Mucosa of descending colon (tissue), 3 donors: ENCODE results near the gene RAB1A. TPM values are rescaled to one million over a fixed set of nuclear protein-coding genes. Genes with fewer than 3 reads are reported as not detected.

ENCODE experiments used
- ATAC-seq: fragments of 200-7000 bp; cut with Tn5 transposase; one replicate; pipeline ENCODE4 v1.9.1; 2020; ENCODE audit warnings: mild to moderate bottlenecking, moderate library complexity
- DNase-seq, 3 donors: peaks; one replicate each; pipeline ENCODE4 v3.0.0-alpha.2; 2020
- H3K36me3 ChIP-seq: fragments of 200-600 bp; one replicate; pipeline ENCODE4 v1.8.0; 2021; ENCODE audit warnings: low read depth, mild to moderate bottlenecking
- H3K4me1 ChIP-seq: fragments of 200-600 bp; one replicate; pipeline ENCODE4 v1.8.0; 2021; ENCODE audit warnings: low read depth, mild to moderate bottlenecking
- H3K4me3 ChIP-seq: fragments of 200-600 bp; one replicate; pipeline ENCODE4 v1.8.0; 2021; ENCODE audit warnings: mild to moderate bottlenecking
- H3K9me3 ChIP-seq: fragments of 200-600 bp; one replicate; pipeline ENCODE4 v1.8.0; 2021; ENCODE audit warnings: mild to moderate bottlenecking
- intact Hi-C, 2 donors: fragments of 100-400 bp; cut with DNase I in 1 of 2; cut with micrococcal nuclease in 1 of 2; formaldehyde crosslinking; loops; one replicate each; pipeline versions ENCODE4 v1.11.0 to v1.11.1; 2022; cut with DNase I, micrococcal nuclease
- total RNA-seq, 3 donors: library from RNA; stranded (reverse); fragmentation: NEBNext Ultra II Directional in 2 of 3; extraction: Animal tissue kit (Norgen Biotek cat#: 25700) in 2 of 3; gene quantifications; one replicate each; pipeline versions ENCODE4 v1.2.1 to v1.2.4, GENCODE V29; 2021 to 2023
- TF ChIP-seq, protein P1 (sequence below): fragments of 200-600 bp; IDR thresholded peaks from one replicate; pipeline ENCODE4 v1.8.0; 2022; ENCODE audit warnings: antibody characterized with exemption, mild to moderate bottlenecking
- donor health status: DM: no; HTN: no; CAD: no; lungs with moderate emphysema.
- donor health status: DM: no; HTN: no; CAD: no.
- donor health status: DM: no; HTN: yes; CAD: no.

The RAB1A gene
- total RNA-seq, 3 donors from 2014 or later, result 144 to 165 (median 151) TPM

- Histone ChIP-seq H3K36me3 (no peaks in the 10 kb centered on the region), H3K9me3 (no peaks in the 10 kb centered on the region), H3K4me1 (peaks cover 24% of the 10 kb centered on the region), H3K4me3 (no peak overlapping the region)
- intact Hi-C loops, result no loop called here
- no peak for ATAC-seq
- no peak for DNase-seq
- TF ChIP-seq, protein P1, sequence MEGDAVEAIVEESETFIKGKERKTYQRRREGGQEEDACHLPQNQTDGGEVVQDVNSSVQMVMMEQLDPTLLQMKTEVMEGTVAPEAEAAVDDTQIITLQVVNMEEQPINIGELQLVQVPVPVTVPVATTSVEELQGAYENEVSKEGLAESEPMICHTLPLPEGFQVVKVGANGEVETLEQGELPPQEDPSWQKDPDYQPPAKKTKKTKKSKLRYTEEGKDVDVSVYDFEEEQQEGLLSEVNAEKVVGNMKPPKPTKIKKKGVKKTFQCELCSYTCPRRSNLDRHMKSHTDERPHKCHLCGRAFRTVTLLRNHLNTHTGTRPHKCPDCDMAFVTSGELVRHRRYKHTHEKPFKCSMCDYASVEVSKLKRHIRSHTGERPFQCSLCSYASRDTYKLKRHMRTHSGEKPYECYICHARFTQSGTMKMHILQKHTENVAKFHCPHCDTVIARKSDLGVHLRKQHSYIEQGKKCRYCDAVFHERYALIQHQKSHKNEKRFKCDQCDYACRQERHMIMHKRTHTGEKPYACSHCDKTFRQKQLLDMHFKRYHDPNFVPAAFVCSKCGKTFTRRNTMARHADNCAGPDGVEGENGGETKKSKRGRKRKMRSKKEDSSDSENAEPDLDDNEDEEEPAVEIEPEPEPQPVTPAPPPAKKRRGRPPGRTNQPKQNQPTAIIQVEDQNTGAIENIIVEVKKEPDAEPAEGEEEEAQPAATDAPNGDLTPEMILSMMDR, result no peak
These were observed 21.1 kb downstream of the RAB1A start for GRCh38 chr2:65108780-65109179.

DNA sequence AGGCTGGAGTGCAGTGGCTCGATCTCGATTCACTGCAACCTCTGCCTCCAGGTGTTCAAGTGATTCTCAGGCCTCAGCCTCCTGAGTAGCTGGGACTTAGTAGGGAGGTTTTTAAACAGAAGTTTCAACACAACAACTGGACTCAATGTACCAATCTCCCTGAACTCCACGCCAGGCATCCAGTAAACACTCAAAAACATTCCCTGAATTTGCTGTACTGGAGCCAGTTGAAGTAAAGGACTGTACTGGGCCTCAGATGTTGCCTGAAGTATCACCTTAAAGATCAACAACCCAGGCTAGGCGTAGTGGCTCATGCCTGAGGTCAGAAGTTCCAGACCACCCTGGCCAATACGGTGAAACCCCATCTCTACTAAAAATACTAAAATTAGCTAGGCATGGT, 22.4 kb downstream of the RAB1A start:
- TF ChIP-seq, protein P1, result no peak
- DNase-seq, result no peak
- Histone ChIP-seq H3K9me3 (no peaks in the 10 kb centered on the region), H3K4me1 (peaks cover 11% of the 10 kb centered on the region), H3K36me3 (no peaks in the 10 kb centered on the region), H3K4me3 (no peak overlapping the region)
- intact Hi-C loops, result no loop called here
- ATAC-seq, result no peak

GRCh38 chr2:65103013-65103715, 26.7 kb downstream of the RAB1A start:
- TF ChIP-seq, protein P1, result no peak

DNA sequence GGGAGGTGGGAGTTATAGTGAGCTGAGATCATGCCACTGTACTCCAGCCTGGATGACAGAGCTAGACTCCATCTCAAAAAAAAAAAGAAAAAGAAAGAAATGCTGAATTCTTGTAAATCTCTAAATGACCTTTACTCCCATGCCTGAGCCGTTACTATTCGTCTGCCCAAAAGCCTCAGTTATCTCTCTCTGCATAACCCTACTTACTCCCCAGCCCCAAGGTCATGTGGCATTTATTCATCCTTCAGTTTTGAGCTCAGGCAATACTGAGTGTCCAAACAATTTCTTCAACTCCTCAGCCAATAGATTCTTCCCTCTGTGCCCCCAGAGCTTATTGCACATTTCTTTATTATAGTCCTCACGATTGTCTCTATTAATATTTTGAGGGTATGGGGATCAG, 28.8 kb downstream of the RAB1A start:
- H3K36me3 ChIP-seq, result no peaks in the 10 kb centered on the region
- H3K4me3 ChIP-seq, result no peak overlapping the region
- H3K9me3 ChIP-seq, result no peaks in the 10 kb centered on the region
- TF ChIP-seq, protein P1, result no peak
- H3K4me1 ChIP-seq, result peaks cover 4% of the 10 kb centered on the region
- DNase-seq (no peak), ATAC-seq (no peak)
- intact Hi-C loops, result no loop called here

More at GRCh38 chr2:65103013-65103715, 26.7 kb downstream of the RAB1A start:
- Histone ChIP-seq H3K36me3 (no peaks in the 10 kb centered on the region), H3K4me1 (no peaks in the 10 kb centered on the region), H3K9me3 (no peaks in the 10 kb centered on the region), H3K4me3 (no peak overlapping the region)
- DNase-seq (no peak), ATAC-seq (no peak)
- intact Hi-C loops, result no loop called here

DNA sequence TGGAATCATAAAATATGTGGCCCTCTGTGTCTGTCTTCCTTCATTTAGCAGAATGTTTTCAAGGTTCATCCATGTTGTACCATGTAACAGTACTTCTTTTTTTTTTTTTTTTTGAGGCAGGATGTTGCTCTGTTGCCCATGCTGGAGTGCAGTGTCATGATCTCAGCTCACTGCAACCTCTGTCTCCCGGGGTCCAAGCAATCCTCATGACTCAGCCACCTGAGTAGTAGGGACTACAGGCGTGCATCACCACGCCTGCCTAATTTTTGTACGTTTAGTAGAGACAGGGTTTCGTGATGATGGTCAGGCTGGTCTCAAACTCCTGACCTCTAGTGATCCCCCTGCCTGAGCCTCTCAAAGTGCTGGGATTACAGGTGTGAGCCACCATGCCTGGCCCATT, 31.2 kb downstream of the RAB1A start:
- Histone ChIP-seq H3K9me3 (no peaks in the 10 kb centered on the region), H3K4me1 (peaks cover 7% of the 10 kb centered on the region), H3K36me3 (no peaks in the 10 kb centered on the region), H3K4me3 (no peak overlapping the region)
- DNase-seq (no peak), ATAC-seq (no peak)
- intact Hi-C loops, result no loop called here
- TF ChIP-seq, protein P1, result no peak
